Parathyroid adenoma (tissue), 2 donors: ENCODE measurements around the gene SMCO4.
"Not testable (repeated sequence)": the region's sequence is repeated elsewhere in the genome, so short reads cannot be mapped to it uniquely, and the experiment has no call there.

ENCODE experiments used
- H2AFZ ChIP-seq: fragments of 300-600 bp; sonication (generic); one replicate; pipeline ENCODE4 v1.7.0; 2017; ENCODE audit warnings: antibody characterized with exemption, mild to moderate bottlenecking
- H3K27ac ChIP-seq: fragments of 300-600 bp; sonication (generic); one replicate; pipeline ENCODE4 v1.7.0; 2017
- H3K27me3 ChIP-seq: fragments of 300-600 bp; sonication (generic); one replicate; pipeline ENCODE4 v1.7.0; 2017; ENCODE audit warnings: low read length; ENCODE audit not compliant: control insufficient read depth, insufficient read depth
- H3K36me3 ChIP-seq: fragments of 300-600 bp; sonication (generic); one replicate; pipeline ENCODE4 v1.7.0; 2017; ENCODE audit warnings: low read length; ENCODE audit not compliant: control insufficient read depth, insufficient read depth
- H3K4me1 ChIP-seq: fragments of 300-600 bp; sonication (generic); one replicate; pipeline ENCODE4 v1.7.0; 2017; ENCODE audit warnings: control low read depth
- H3K4me2 ChIP-seq: fragments of 300-600 bp; sonication (generic); one replicate; pipeline ENCODE4 v1.7.0; 2017; ENCODE audit warnings: low read length
- H3K4me3 ChIP-seq: fragments of 300-600 bp; sonication (generic); one replicate; pipeline ENCODE4 v1.7.0; 2017; ENCODE audit warnings: low read depth, low read length
- H3K79me2 ChIP-seq: fragments of 300-600 bp; sonication (generic); one replicate; pipeline ENCODE4 v1.7.0; 2017; ENCODE audit warnings: control low read depth
- H3K9ac ChIP-seq: fragments of 300-600 bp; sonication (generic); one replicate; pipeline ENCODE4 v1.7.0; 2017; ENCODE audit warnings: mild to moderate bottlenecking
- H3K9me3 ChIP-seq: fragments of 300-600 bp; sonication (generic); one replicate; pipeline ENCODE4 v1.7.0; 2017; ENCODE audit warnings: low read length; ENCODE audit not compliant: control insufficient read depth
- CTCF ChIP-seq: fragments of 300-600 bp; sonication (generic); IDR thresholded peaks from one replicate; pipeline ENCODE4 v1.7.0; 2017; ENCODE audit warnings: antibody characterized with exemption, mild to moderate bottlenecking
- donor health status: primary hyperparathyroidism.

Gene SMCO4

GRCh38 chr11:93543292-93543977, at the start of gene SMCO4:
Gene SMCO4, minus strand, starts transcription at chr11:93543391. Its CDS starts 64,202 bp downstream, at chr11:93479189.
- H3K27me3 ChIP-seq: no peaks in the 10 kb centered on the region
- H3K4me3 ChIP-seq: peak within 1 kb of the TSS; percentile 46
- H3K9me3 ChIP-seq: no peaks in the 10 kb centered on the region
- H3K4me2 ChIP-seq: peak within 1 kb of the TSS; percentile 72
- H3K36me3 ChIP-seq: no peaks in the 10 kb centered on the region
- H3K9ac ChIP-seq: peak within 1 kb of the TSS; percentile 37
- peaks cover 2% of the 10 kb centered on the region for H3K4me1 ChIP-seq
- H3K79me2 ChIP-seq: no peaks in the 10 kb centered on the region
- peak; percentile 62 for TF ChIP-seq CTCF
- peak within 1 kb of the TSS; percentile 47 for H3K27ac ChIP-seq
- peak within 1 kb of the TSS; percentile 95 for H2AFZ ChIP-seq

GRCh38 chr11:93591247-93591898, 48.2 kb upstream of the SMCO4 start:
- Histone ChIP-seq H3K4me1 (no peaks in the 10 kb centered on the region), H3K9me3 (no peaks in the 10 kb centered on the region), H3K4me3 (no peak overlapping the region), H2AFZ (no peak overlapping the region), H3K27ac (no peak overlapping the region), H3K4me2 (no peak overlapping the region), H3K9ac (no peak overlapping the region), H3K27me3 (no peaks in the 10 kb centered on the region), H3K36me3 (no peaks in the 10 kb centered on the region), H3K79me2 (no peaks in the 10 kb centered on the region)
- TF ChIP-seq CTCF: no peak

GRCh38 chr11:93589347-93589746, 46.2 kb upstream of the SMCO4 start:
- H3K27me3 ChIP-seq: no peaks in the 10 kb centered on the region
- no peak overlapping the region for H2AFZ ChIP-seq
- no peak overlapping the region for H3K4me3 ChIP-seq
- H3K36me3 ChIP-seq: no peaks in the 10 kb centered on the region
- no peaks in the 10 kb centered on the region for H3K79me2 ChIP-seq
- no peak overlapping the region for H3K4me2 ChIP-seq
- no peak for TF ChIP-seq CTCF
- no peaks in the 10 kb centered on the region for H3K4me1 ChIP-seq
- no peak overlapping the region for H3K9ac ChIP-seq
- no peaks in the 10 kb centered on the region for H3K9me3 ChIP-seq
- no peak overlapping the region for H3K27ac ChIP-seq

GRCh38 chr11:93587858-93588581, 44.8 kb upstream of the SMCO4 start:
- no peaks in the 10 kb centered on the region for H3K36me3 ChIP-seq
- TF ChIP-seq CTCF: no peak
- no peak overlapping the region for H3K9ac ChIP-seq
- no peak overlapping the region for H3K4me3 ChIP-seq
- H3K27me3 ChIP-seq: no peaks in the 10 kb centered on the region
- no peak overlapping the region for H3K27ac ChIP-seq
- H2AFZ ChIP-seq: no peak overlapping the region
- H3K4me1 ChIP-seq: no peaks in the 10 kb centered on the region
- no peaks in the 10 kb centered on the region for H3K79me2 ChIP-seq
- H3K9me3 ChIP-seq: no peaks in the 10 kb centered on the region
- H3K4me2 ChIP-seq: no peak overlapping the region

GRCh38 chr11:93587425-93587824, 44.2 kb upstream of the SMCO4 start:
- H3K4me1 ChIP-seq, H3K4me2 ChIP-seq, H3K4me3 ChIP-seq, H3K9ac ChIP-seq, H3K27me3 ChIP-seq, H3K36me3 ChIP-seq, H2AFZ ChIP-seq, H3K79me2 ChIP-seq, H3K27ac ChIP-seq, H3K9me3 ChIP-seq: not testable (repeated sequence)
